Fibroblast of skin of left biceps (primary cell): ENCODE data around the gene PRR4.
A peak's percentile ranks its signal among the peaks of the same experiment; 100 is the strongest.

Source experiments
- DNase-seq, 2 experiments: peaks; one replicate each; pipeline ENCODE4 v3.0.0-alpha.2; 2013; ENCODE audit warnings: low read depth in 2 of 2

PRR4 gene, protein sequence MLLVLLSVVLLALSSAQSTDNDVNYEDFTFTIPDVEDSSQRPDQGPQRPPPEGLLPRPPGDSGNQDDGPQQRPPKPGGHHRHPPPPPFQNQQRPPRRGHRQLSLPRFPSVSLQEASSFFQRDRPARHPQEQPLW

GRCh38 chr12:10849425-10849878 is at the start of gene PRR4:
Gene PRR4 (minus strand): TSS chr12:10849475. CDS start chr12:10849437, 38 bp downstream.
- DNase-seq = no peak

DNA sequence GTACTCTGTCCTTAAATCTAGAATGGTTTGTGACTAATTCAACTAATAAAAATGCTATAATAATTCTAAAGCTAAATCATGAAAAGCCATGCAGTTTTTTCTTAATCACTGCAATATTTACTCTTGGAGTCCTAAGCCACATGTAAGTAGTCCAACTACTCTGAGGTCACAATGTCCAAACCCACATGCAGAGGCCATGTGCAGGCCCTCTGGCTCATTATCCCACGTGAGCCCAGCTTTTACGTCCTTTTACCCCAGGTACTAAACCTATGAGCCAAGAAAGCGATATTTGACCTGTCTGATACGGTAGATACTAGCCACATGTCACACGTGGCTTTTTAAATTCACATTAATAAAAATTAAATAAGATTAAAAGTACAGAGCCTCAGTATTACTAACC is 47.6 kb upstream of the PRR4 start:
- no peak for DNase-seq

DNA sequence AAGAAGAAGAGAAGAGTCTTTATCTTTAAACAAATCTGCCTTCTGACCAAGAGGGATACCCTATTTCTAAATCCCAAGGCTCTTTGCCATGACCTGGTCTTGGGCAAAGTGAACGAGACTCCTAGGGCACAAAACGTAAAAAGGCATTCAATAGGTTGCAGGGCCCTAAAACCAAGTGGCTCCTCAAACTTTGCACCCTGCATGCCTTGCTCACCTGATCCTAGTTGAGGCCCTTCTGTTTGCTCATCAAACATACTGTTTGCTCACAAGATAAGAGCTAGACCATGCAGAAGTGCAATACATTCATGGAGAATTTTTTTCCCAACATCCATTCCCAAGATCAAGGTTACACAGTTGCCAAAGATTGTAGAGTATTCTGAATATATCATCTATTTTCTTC is 42.7 kb upstream of the PRR4 start:
- DNase-seq = no peak

- DNase-seq = no peak
These were observed 40.0 kb upstream of the PRR4 start for GRCh38 chr12:10889226-10889625.

- DNase-seq = no peak
These were observed 34.9 kb upstream of the PRR4 start, which contains the start of gene PRH1 for GRCh38 chr12:10884086-10884725. Gene PRH1 (minus strand): TSS chr12:10884255. CDS start chr12:10884217, 38 bp downstream.

DNA sequence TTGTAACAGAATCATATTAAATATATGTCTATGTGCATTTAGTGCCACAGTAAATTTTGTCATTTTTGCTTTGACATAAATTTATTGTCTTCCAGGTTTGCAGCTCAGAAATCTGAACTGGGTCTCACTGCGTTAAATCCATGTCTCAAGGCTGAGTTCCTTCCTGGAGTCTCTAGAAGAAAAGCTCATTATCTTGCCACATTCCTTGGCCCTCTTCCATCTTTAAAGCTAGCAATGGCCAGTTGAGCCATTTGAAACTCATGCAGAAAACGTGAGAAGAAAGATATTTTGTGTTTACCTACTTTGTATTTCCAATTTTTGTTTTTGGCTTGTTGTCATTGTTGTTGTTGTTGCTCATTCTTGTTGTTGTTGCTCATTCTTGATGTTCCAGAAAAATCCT is 24.1 kb upstream of the PRR4 start:
- peak in 1 of 2 experiments; percentile 1 for DNase-seq

GRCh38 chr12:10867381-10867780 is 18.1 kb upstream of the PRR4 start:
- DNase-seq = no peak

- DNase-seq = no peak
These were observed 14.4 kb upstream of the PRR4 start for GRCh38 chr12:10863512-10864218.

GRCh38 chr12:10861366-10861765 is 12.1 kb upstream of the PRR4 start:
- no peak for DNase-seq

- DNase-seq = no peak
These were observed 6.5 kb upstream of the PRR4 start for GRCh38 chr12:10855807-10856206.

GRCh38 chr12:10853776-10854175 is 4.5 kb upstream of the PRR4 start:
- no peak for DNase-seq

DNA sequence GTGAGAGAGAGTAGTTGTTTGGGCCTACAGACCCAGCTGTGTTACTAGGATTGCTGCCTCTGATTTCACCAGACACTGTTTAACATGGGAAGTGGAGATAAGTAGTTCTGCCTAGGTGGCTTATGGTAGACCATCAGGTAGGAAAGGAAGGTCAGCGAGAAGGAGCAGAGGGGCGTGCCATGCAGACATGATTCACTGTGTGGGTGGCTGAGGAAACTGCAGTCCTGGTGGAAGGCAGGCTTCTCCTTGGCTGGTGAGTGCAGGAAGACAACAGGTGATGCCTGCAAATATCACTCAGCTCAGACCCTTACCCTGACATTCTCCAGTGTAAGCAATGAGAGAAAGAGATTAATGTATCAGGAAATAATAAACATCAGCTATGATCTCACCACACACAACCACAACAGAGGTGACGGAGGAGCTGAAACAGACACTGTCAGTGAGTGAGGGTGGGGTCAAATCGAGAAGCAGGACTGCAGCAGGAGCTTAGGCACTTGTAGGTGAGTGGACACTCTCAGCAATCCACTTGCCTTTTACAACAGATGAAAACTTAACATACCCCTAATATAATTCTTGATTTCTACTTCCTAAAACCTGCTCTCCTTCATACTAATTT is 2.1 kb upstream of the PRR4 start:
- no peak for DNase-seq

GRCh38 chr12:10847744-10848143 is 1.5 kb downstream of the PRR4 start:
- no peak for DNase-seq

DNA sequence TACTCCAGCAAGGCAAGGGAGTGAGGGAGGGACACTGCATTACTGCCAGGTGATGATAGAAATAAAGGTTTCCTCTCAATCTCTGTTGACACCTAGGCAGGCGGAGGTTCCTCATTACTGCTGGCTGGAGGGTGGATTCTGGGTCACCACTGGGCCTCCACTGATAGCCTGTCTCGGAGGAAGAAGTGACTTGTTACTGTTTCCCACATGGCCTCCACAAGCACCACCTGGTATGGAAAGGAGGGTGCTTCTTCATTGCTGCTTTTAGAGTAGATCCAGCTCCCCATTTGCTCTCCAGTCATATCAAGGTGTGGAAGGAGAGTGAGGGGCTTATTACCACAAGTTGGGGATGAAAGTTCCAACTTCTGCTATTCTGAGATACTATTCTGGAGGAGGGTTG is 6.4 kb downstream of the PRR4 start:
- no peak for DNase-seq

- no peak for DNase-seq
These were observed 10.8 kb downstream of the PRR4 start for GRCh38 chr12:10838461-10838860.

- DNase-seq = no peak
These were observed 19.3 kb downstream of the PRR4 start for GRCh38 chr12:10829994-10830393.

DNA sequence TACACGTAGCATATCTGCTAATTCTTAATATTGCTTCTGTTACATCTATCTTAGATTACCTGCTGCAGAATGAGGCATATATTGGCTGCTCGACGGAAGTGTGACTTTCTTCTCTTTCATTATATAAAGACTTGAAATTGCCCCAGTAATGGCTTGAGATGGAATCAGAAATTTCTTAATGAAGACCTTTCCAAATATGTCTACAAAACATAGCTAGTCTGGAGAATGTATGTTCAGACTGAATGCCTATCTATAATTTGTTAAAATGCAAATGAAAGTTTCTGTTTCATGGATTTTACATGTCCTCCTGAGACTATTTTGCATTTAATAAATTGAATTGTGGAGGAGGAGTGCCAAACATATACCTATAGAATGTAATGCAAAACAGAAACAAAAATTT is 23.0 kb downstream of the PRR4 start, which contains the start of gene TAS2R10:
TSS of gene TAS2R10 (minus strand) at position 101 of the 400 bp plus-strand sequence. CDS start at position 12, 89 bp downstream.
- no peak for DNase-seq

DNA sequence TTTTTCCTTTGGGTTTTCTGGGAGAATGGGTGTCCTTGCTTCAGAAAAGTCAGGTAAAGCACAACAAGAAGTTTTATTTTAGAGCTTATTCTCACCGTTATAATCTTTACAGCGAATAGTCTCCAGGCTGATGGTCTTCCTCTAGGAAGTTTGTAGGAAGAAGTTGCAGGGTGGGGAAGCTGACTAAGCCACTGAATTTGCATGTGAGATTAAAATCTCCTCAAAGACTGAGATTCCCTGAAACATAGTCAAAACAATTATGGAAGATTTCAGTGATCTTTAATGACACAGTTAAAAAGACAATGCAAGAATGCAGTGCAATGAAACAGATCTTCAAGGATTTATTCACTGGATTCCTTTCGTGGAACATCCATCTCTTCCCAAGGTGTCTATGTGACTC is 24.3 kb downstream of the PRR4 start:
- no peak for DNase-seq

DNA sequence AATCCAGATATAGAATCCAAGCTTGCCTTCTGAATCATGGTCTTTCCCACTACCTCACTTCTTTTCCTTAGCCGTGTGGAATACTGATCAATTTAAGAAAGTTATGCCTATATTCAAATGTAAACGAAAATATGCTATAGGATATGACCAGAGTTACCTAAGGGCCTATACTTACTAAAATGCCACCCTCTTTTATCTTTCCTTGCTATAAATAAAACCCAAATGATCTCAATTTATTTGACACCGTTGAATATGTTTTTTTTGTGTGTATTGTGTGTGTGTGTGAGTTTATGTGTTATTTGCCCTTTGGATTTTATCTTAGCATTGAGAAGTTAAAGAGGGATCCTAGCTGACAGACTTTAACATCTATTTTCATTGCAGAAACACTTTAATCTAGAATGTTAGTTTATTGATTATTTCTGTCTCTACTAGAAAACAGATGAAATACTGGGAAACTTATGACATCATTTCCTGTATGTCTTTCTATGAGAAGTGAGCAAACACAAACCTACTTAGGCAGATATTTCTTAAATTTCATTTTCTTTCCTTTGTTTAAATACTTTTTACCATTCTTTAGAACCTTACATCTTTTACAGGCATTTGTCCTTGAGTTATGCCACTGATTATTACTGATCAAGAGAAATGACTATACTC is 37.3 kb downstream of the PRR4 start:
- no peak for DNase-seq

DNA sequence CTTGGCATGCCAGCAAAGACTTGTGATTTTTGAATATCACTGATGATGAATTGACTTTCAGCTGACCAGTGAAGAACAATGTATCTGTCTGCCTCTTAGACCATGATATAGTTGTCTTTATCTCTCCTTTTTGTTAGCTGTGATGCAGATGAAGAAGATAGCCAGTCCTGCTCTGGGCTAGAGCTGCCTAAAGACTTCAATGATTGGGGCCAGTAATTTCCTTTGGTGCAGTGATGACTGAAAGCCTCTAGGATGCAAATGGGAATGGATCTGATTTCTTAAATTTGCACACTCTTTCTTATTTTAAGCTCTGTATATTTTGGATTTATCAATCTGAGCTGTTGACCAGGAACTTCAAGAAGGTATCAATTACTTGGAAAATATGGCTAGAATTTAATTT is 39.2 kb downstream of the PRR4 start, which contains the start of gene TAS2R9:
TSS of gene TAS2R9 (minus strand) at position 101 of the 400 bp plus-strand sequence. CDS start at position 8, 93 bp downstream.
- DNase-seq = no peak

GRCh38 chr12:10807186-10807585 is 42.1 kb downstream of the PRR4 start, which contains the start of gene TAS2R8:
Gene TAS2R8 (minus strand): TSS chr12:10807286. CDS start chr12:10806980, 306 bp downstream.
- DNase-seq = no peak

DNA sequence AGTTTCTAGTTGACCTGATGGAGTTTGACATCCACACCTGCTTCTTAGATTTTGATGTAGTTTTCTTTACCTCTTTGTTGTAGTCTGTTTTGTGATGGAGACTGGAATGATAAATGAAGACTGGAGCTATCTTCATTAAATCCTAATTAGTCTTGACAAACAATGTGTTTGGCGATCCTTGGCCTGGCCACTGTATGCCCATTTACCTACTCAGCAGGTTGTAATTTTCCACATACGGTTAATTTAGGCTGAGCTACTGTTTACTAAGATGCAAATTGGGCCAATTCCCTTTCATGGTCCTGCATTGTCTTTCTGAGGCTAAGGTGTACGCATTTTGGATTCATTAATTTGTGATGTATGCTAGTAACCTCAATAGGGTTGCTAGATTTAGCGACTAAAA is 46.7 kb downstream of the PRR4 start, which contains the start of gene TAS2R7:
TSS of gene TAS2R7 (minus strand) at position 41 of the 400 bp plus-strand sequence. CDS start 57 bp downstream, outside the sequence.
- DNase-seq = no peak
